Measurements from ENCODE around the gene KRT77. TPM values are rescaled to one million over a fixed set of nuclear protein-coding genes. Genes with fewer than 3 reads are reported as not detected.
"Not testable (repeated sequence)": the region's sequence is repeated elsewhere in the genome, so short reads cannot be mapped to it uniquely, and the experiment has no call there.

KRT77 gene
- total RNA-seq, 1 donor from 2014 or later: not detected

DNA sequence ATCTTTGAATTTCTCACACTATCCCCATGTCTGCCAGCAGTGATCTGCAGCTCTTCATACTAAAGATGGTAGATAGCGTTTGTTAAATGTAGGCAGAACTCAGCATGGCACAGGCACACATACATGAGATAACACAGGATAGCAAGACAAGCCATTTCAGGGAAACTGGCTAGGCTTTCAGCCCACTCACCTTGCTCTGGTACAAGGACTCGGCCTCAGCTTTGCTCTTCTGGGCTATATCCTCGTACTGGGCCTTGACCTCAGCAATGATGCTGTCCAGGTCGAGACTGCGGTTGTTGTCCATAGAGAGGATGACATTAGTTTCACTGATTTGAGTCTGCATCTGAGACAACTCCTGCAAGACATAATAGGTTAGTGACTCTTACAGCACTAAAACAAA is 26.2 kb downstream of the KRT77 start:
- DNase-seq (ENCODE audit: low read depth, low spot score): no peak

- no peak for DNase-seq (ENCODE audit: low read depth, low spot score)
Measured at GRCh38 chr12:52676163-52676562, 27.2 kb downstream of the KRT77 start.

DNA sequence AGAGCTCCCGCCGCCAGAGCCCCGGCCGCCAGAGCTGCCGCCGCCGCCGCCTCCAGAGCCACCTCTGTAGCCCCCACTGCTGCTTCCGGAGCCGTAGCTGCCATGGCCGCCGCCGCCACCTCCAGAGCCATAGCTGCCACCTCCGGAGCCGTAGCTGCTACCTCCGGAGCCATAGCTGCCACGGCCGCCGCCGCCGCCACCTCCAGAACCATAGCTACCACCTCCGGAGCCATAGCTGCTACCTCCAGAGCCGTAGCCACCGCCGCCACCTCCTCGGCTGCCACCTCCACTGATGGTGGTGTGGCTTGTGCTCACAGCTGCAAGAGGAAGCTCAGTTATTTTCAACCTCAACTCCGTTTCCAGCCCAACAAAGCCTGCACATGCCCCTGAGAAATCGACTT is 28.0 kb downstream of the KRT77 start:
- DNase-seq (ENCODE audit: low read depth, low spot score): no peak

- DNase-seq (ENCODE audit: low read depth, low spot score): no peak
Measured at GRCh38 chr12:52674433-52674775, 28.9 kb downstream of the KRT77 start.

- no peak for DNase-seq (ENCODE audit: low read depth, low spot score)
Measured at GRCh38 chr12:52673713-52674432, 29.5 kb downstream of the KRT77 start.

DNA sequence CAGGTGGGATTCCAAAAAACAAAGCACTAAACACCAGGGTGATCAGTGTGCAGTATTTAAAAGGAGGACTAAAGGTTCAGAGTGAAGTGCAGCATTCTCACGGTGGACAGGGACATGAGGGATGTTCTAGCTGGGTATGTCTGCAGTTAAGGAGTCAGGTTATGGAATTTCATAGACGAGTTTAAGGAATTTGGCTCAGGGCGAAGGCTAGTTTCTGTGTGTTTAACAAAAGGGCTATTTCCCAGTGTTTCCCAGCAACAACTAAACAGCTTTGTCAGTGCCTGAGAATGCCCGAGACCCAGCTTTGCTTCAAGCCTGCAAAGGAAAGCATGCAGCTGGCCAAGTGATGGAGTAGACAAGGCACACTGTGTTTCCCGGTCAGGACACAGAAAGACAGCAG is 30.1 kb downstream of the KRT77 start:
- DNase-seq (ENCODE audit: low read depth, low spot score): no peak

DNA sequence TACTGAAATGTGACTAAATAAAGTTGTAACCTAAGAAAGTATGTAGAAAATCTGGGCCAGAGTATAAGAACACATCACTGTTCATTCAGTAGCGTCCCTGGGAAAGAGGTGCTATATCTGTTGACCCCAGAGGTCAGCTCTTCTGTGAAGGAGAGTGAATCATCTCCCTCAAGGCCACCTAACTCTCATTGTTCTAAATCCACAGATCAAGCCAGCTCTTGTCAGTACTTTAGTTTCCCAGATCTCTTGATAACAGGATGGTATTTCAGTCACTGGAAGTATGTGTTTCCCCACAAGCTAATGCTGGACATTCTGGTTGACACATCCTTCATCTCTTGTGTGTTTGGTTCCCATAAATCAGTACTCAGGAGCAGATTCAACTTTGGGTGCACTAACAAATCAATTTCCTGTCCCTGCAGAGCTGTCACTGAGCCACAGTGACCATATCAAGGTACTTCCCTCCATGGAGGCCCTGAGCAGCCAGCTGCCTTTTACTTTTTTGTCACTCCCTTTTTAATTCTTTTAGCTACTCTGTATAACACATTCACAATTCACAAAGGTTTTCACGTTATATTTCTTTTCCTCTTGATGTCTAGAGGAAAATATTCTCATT is 30.9 kb downstream of the KRT77 start:
- no peak for DNase-seq (ENCODE audit: low read depth, low spot score)

DNA sequence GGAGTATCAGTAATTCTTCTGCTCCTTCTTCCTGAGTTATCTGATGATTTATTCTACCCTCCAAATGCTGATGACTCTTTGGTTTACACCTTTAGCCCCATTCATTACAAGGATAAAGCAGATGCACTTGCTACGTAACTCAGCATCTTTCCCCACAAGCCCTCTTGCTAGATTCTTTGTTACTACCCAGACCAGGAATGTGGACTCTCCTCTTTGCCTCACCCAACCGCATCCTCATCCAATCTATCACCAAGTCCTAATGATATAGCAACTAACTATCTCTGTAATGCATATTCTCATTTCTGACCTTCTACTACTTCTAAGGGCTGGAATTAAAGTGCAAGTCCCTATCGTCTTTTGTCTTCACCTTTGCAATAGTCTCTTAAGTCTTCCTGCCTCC is 32.4 kb downstream of the KRT77 start:
- DNase-seq (ENCODE audit: low read depth, low spot score): no peak

- no peak for DNase-seq (ENCODE audit: low read depth, low spot score)
Measured at GRCh38 chr12:52670506-52670905, 32.8 kb downstream of the KRT77 start.

GRCh38 chr12:52669941-52670340 is 33.4 kb downstream of the KRT77 start:
- not testable (repeated sequence) for DNase-seq (ENCODE audit: low read depth, low spot score)

DNA sequence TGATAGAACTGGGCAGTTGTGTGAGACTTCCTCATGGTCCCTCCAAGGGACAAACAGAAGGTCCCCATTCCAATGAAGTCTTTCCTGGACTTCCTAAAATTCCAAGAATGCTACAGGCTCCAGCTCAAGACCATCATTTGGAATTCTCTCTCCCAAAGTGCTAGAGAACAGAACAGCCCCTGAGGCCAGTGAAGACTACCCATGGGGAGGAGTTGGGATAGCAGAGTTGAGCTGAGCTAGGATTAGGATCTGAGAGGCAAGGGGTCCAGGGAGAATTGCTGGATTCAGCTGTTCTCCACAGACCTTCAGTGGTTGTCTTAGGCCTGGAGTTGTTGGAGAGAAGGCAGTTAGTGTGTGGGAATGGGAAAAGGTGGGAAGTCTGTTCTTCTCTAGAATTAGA is 33.9 kb downstream of the KRT77 start:
- DNase-seq (ENCODE audit: low read depth, low spot score): no peak

- DNase-seq (ENCODE audit: low read depth, low spot score): no peak
Measured at GRCh38 chr12:52667931-52668330, 35.4 kb downstream of the KRT77 start.

- DNase-seq (ENCODE audit: low read depth, low spot score): no peak
Measured at GRCh38 chr12:52667509-52667908, 35.8 kb downstream of the KRT77 start.

DNA sequence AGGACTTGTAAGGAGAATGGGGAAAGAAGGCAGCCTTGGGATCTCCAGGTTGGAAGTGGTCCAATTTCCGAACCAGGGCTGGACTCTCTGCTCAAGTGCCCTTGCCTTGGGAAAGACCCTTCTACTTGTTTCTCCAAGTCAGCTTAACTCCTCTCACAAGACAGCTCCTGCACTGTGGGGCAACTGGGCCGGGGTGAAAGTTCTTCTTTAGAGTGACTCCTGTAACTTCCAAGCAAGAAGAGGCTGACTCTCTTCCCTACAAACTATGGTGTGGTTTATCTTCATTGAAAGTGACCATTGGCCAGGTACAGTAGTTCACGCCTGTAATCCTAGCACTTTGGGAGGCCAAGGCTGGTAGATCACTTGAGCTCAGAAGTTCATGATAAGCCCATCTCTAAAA is 36.9 kb downstream of the KRT77 start:
- DNase-seq (ENCODE audit: low read depth, low spot score): no peak

GRCh38 chr12:52663420-52663819 is 39.9 kb downstream of the KRT77 start:
- no peak for DNase-seq (ENCODE audit: low read depth, low spot score)

DNA sequence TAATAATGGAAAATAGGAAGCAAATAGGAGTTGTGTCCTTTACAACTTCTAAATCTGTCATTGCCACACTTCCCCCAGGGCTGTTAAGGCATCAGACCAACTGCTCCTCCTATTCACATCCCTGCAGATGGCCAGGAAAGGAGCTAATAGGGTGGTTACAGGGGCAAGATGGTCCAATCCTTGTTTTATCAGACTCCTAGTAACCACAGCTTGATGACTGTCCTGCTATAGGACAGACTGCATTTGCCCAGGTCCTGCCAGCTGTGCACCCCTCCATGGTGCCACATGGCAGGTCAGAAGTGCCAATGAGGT is 40.5 kb downstream of the KRT77 start:
- no peak for DNase-seq (ENCODE audit: low read depth, low spot score)

- DNase-seq (ENCODE audit: low read depth, low spot score): no peak
Measured at GRCh38 chr12:52662093-52662917, 41.0 kb downstream of the KRT77 start.

DNA sequence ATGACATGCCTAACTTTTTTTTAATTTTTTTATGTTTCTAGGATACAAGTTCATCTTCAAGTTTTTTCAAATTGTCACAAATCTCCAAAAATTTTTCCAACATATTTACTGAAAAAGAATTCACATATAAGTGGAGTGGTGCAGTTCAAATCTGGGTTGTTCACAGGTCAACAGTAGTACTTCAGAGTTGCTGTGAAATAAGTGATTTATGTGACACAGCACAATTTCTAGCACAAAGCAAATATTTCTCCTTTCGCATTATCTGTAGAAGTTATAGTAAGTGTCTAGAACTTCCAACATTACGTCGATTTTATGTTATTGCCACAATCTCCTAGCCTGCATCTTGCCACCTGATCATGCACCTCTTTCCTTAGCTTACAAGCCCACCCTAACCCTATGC is 41.7 kb downstream of the KRT77 start:
- no peak for DNase-seq (ENCODE audit: low read depth, low spot score)

- no peak for DNase-seq (ENCODE audit: low read depth, low spot score)
Measured at GRCh38 chr12:52660934-52661499, 42.3 kb downstream of the KRT77 start.

GRCh38 chr12:52659951-52660350 is 43.4 kb downstream of the KRT77 start:
- DNase-seq (ENCODE audit: low read depth, low spot score): no peak

DNA sequence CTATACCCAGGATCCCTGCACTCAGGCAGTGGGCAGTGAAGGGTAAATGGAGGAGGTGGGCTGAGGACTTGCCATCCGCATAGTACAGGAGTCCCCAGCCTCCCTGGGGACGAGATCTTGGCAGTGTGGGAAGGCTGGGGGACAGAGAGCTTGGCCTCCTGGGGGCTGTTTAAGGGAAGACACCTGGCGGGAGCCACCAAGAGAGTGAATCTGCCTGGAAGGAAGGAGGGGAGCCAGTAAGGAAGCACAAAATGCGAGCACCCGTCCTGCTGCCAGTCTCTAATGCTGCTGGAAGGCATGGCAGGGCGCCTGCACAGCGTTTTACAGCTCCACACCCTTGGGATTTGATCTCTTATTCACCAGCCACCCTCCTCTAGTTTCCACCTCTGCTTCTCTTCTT is 43.9 kb downstream of the KRT77 start:
- no peak for DNase-seq (ENCODE audit: low read depth, low spot score)

GRCh38 chr12:52658196-52658595 is 45.1 kb downstream of the KRT77 start:
- no peak for DNase-seq (ENCODE audit: low read depth, low spot score)

Measured in pulmonary artery endothelial cell (primary cell).